Measurements from ENCODE around the gene STK35.

DNA sequence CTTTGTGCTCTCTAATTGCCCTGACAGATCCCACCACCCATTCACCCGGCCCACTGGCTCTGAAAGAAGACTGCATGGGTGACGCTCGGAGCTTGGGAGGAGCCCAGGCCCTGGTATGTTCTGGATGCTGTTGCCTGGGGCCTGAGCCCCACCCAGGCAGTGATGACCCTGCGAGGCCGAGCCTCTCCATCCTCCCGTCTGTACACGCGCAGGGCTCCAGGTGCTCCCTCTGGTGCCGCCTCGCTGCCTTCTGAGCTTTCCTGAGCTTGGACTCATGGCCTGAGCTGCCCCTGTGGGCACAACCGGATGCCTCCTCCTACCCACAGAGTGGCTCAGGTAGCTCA, 61.2 kb downstream of the STK35 start:
- TF ChIP-seq EZH2 (IDR thresholded peaks at IDR 0.05): no peak
- no peak for TF ChIP-seq POLR2AphosphoS5 (IDR thresholded peaks at IDR 0.05; ENCODE audit: borderline replicate concordance, low read depth, low read length)
- TF ChIP-seq FOXP2 (optimal IDR thresholded peaks at IDR 0.05; ENCODE audit: control extremely low read depth, extremely low read length, insufficient read depth): no peak

Measured in SK-N-MC (cell line).